Omental fat pad (tissue), 4 donors: Measurements from ENCODE around the gene EXOC8. TPM values are rescaled to one million over a fixed set of nuclear protein-coding genes. Genes with fewer than 3 reads are reported as not detected.
A peak's percentile ranks its signal among the peaks of the same experiment; 100 is the strongest.

ENCODE experiments used
- ATAC-seq: fragments of 150-250 bp; one replicate; pipeline ENCODE4 v1.9.1; 2016; ENCODE audit warnings: mild to moderate bottlenecking, moderate library complexity; ENCODE audit not compliant: low FRiP score
- DNase-seq: peaks from one replicate; pipeline ENCODE4 v3.0.0-alpha.2; 2019; ENCODE audit warnings: low spot score
- CTCF ChIP-seq, 3 donors: fragments of 450-650 bp; IDR thresholded peaks; one replicate each; pipeline ENCODE4 v1.5.1; 2016 to 2017; ENCODE audit warnings: antibody characterized with exemption in 3 of 3, mild to moderate bottlenecking in 3 of 3, moderate library complexity in 2 of 3
- total RNA-seq, 4 donors: library from RNA; depleted of rRNA; stranded (reverse); fragments of >200 nt; gene quantifications; one replicate each; pipeline ENCODE4 v1.1.0, GENCODE V29; 2016

The EXOC8 gene
- total RNA-seq: 10 to 100 TPM; 12.1 to 21.0 (median 16.9) TPM

DNA sequence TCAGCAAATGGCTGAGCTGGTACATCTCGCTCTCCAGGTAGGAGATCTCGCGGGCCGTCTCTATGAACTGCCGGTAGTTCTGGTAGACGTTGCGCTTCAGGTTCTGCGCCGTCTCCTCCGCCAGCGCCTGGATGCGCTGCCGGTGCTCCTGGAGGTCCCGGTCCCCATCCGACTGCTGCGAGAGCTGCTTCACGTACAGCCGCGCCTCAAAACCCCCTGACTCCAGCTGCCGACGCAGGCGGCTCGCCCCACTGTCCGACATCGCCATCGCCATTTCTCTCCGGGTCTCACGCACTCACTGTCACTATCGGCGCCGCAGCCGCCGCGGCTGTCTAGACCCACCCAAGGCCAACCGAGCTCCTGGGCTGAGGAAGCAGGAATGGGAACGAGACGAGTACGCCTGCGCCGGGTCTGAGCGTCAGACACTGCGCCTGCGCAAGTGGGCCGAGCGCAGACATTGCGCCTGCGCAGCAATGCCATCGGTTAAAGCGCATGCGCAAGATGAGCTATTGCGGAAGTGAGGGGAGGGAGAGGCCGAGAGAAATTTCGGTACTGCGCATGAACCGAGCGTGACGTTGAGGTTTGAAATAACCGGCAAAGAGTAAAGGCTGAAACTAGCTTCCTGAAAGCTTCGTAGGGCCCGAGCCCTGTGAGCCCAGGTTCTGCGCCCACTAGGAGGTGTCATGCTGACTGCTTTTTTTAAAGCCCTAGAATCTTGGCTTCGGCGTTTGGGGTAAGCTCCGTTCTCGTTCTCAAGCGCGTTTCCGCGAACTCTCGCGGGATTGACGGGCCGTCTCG is at the start of gene EXOC8:
TSS of gene EXOC8 (minus strand) at position 381 of the 798 bp plus-strand sequence. CDS start at position 274, 107 bp downstream.
- DNase-seq (peak; percentile 88), ATAC-seq (peak; percentile 95)
- TF ChIP-seq CTCF (IDR thresholded peaks at IDR 0.05): no peak

DNA sequence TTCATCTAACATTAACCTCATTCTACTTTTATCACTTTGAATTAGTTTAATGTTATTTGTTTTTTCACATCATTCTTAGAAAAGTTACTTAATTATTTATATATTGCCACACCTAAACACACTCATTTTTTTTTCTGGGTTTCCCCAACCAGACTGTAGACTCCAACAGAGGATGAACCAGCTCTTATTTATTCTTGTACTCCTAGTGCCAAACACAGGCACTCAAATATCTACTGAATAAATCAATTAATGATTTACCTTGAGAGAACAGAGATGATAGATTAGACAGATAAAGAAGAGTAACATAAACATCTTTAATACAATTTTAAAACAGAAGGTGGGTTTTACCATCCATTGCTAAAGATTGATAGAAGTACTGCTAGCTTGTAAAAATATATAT is 48.8 kb upstream of the EXOC8 start:
- TF ChIP-seq CTCF (IDR thresholded peaks at IDR 0.05): no peak
- ATAC-seq: no peak

DNA sequence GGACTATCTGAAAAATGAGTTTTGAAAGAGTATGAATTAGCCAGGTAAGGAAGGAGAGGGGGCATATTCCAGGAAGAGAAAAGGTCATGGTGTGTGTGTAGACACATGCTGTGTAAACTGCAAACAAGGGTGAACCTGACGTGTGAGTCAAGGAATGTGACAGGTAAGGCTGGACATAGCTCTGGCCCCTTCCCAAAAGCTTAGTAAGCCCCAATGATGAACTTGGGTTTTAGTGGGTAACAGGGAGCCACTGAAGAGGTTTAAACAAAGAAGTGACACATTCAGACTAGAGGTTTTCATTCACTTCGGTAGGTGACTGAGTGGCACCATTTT is 47.7 kb upstream of the EXOC8 start:
- DNase-seq: no peak
- TF ChIP-seq CTCF (IDR thresholded peaks at IDR 0.05): no peak
- ATAC-seq: peak; percentile 30

More for the DNA sequence above, 48.8 kb upstream of the EXOC8 start:
- DNase-seq: no peak

DNA sequence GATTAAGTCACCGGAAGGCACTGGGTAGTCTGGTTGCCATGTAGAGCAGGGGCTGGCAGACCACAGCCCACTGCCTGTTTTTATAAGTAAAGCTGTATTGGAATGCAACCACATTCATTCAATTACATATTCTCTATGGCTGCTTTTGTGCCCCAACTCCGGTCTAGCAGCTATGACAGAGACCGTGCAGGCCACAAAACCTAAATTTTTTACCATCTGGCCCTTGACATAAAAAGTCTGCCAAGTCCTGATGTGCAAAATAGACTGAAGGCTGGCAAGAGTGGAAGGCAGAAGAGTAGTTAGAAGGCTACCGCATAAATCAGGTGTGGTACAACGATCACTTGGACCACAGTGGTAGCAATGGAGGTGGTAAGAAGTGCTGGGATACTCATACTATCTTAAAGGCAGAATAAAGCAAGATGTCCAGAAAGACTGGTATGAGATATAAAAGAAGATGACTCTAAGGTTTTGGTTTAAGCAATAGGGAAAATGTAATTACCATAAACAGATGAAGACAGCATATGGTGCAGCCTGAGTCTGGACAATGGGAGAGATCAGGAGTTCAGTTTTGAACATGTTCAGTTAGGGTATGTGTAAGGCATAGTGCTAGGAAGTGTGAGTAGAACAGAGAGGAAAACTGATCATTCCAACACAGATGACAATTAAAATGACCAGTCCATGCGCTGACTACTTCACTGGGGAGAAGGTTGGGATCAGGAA is 47.2 kb upstream of the EXOC8 start:
- no peak for TF ChIP-seq CTCF (IDR thresholded peaks at IDR 0.05)
- ATAC-seq: peak; percentile 5

DNA sequence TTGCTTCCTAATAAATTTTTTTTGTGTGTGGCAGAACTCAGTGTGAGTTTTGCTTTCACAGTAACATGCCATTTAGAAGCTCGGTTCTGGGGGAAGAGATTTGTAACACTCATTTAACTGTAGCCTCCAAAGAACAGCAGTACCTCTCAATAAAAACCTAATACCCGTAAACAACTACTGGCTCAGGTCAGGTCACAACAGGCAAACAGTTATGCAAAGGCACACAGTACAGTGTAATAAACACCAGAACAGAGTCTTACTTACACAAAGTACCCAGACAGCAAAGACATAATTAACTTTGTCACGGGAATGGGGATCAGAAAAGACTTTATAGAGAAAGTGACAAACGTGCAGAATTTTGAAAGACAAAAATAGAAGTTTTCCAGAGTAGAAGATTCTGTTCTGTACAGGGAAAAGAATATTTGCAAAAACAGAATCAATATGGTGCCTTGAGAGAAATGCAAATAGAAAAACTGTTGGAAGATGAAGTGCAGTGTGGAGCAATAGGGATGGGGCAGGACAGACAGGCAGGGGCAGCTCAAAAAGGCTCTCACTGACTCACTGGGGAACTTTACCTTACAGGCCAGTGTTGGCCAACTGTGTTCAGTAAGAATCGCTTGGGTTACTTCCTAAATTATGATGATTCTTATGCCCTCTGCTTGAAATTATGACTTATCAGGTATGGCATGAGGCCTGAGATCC is 45.7 kb upstream of the EXOC8 start:
- ATAC-seq: peak; percentile 69
- TF ChIP-seq CTCF (IDR thresholded peaks at IDR 0.05): no peak
- DNase-seq: no peak

More for the DNA sequence above, 47.2 kb upstream of the EXOC8 start:
- no peak for DNase-seq

DNA sequence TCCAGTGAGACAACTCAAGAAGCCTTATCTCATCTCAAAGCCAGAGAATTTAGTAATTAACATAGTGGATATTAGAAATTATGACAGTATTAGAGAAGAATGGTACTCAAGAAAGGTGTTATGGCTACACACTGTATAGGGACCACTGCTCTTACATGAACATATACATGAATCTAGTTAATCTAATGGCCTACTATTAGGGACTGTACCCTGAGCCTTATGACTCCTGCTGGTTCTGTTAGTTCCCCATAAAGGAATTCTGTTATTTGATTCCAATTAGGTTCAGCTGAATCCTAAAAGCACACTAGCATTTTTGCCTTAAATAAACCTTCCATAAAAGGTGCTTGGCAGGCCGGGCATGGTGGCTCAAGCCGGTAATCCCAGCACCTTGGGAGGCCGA is 44.8 kb upstream of the EXOC8 start:
- no peak for TF ChIP-seq CTCF (IDR thresholded peaks at IDR 0.05)
- no peak for DNase-seq
- no peak for ATAC-seq
